Liver (tissue), 2 donors: ENCODE measurements around the gene SPATA17.

Experiments used
- GABPA ChIP-seq, 2 donors: IDR thresholded peaks in 1 of 2; conservative IDR thresholded peaks in 1 of 2; 2 replicates each; pipeline ENCODE4 v1.6.1; 2016; ENCODE audit warnings: antibody characterized with exemption in 2 of 2, mild to moderate bottlenecking in 1 of 2, moderate library complexity in 1 of 2
- SP1 ChIP-seq: IDR thresholded peaks from 2 replicates; pipeline ENCODE4 v1.6.1; 2018; ENCODE audit warnings: antibody characterized with exemption, mild to moderate bottlenecking
- donor health status: healthy.

- TF ChIP-seq SP1, result no peak
- TF ChIP-seq GABPA (IDR thresholded peaks at IDR 0.05 in 1 of 2, conservative IDR thresholded peaks at IDR 0.05 in 1 of 2), result no peak
Observed at GRCh38 chr1:217812175-217812574, 181.0 kb downstream of the SPATA17 start.
